GM12878 (cell line): ENCODE results near the gene CHCHD1. TPM values are rescaled to one million over a fixed set of nuclear protein-coding genes. Genes with fewer than 3 reads are reported as not detected.

Experiments
- ATAC-seq: fragments of 200-7000 bp; cut with Tn5 transposase; 3 replicates; pipeline ENCODE4 v1.9.1; 2020; ENCODE audit warnings: mild to moderate bottlenecking, moderate library complexity
- BruUV-seq: library from RNA; stranded (reverse); fragments of 400-500 nt; replicated peaks from 2 replicates; lab custom pipeline; 2021; lab: Mats Ljungman, UMichigan
- CTCF ChIA-PET: fragments of 300-600 bp; sonication (Branson Sonifier 250); formaldehyde crosslinking; extraction: SDS; loops from one replicate; lab custom pipeline; 2021; ENCODE audit warnings: inconsistent platforms; lab: Yijun Ruan, JAX
- POLR2A ChIA-PET: fragments of 350-600 bp; formaldehyde crosslinking; extraction: SDS; loops from one replicate; lab custom pipeline; 2021; ENCODE audit warnings: inconsistent platforms; lab: Charles Lee
- RAD21 ChIA-PET: fragments of 300-600 bp; sonication (Branson Sonifier 250); formaldehyde crosslinking; loops from one replicate; lab custom pipeline; 2023; ENCODE audit warnings: antibody characterized with exemption; ENCODE audit not compliant: unreplicated experiment; lab: Charles Lee
- SMC1A ChIA-PET: fragments of 300-600 bp; sonication (Branson Sonifier 250); formaldehyde crosslinking; loops from one replicate; lab custom pipeline; 2023; ENCODE audit not compliant: unreplicated experiment, uncharacterized antibody; lab: Charles Lee
- DNase-seq: peaks from one replicate; pipeline ENCODE4 v3.0.0-alpha.2; 2011; ENCODE audit warnings: low read depth, low spot score
- FAIRE-seq: peaks from 3 replicates; lab custom pipeline; 2011; peaks lifted over from hg19 to GRCh38; lab: Jason Lieb, UNC
- H2AFZ ChIP-seq: 2 replicates; pipeline ENCODE4 v1.6.0; 2011; ENCODE audit warnings: low read depth, low read length, control low read depth; ENCODE audit not compliant: control insufficient read depth
- H3K27ac ChIP-seq: 2 replicates; pipeline ENCODE4 v1.5.1; 2011; ENCODE audit warnings: control low read depth; ENCODE audit not compliant: control insufficient read depth, insufficient read depth
- H3K27me3 ChIP-seq, 2 experiments: replicated peaks in 1 of 2; 2 replicates each; pipeline versions ENCODE4 v1.6.0 to v1.6.1; 2011; ENCODE audit warnings: low read length in 1 of 2; ENCODE audit not compliant: control insufficient read depth in 2 of 2, insufficient read depth in 2 of 2
- H3K36me3 ChIP-seq, 2 experiments: 2 replicates each; pipeline ENCODE4 v1.5.1; 2011; ENCODE audit warnings: low read length in 1 of 2; ENCODE audit not compliant: control insufficient read depth in 2 of 2, insufficient read depth in 2 of 2
- H3K4me1 ChIP-seq: 2 replicates; pipeline ENCODE4 v1.6.1; 2011; ENCODE audit warnings: mild to moderate bottlenecking, low read length, moderate library complexity, mixed read lengths; ENCODE audit not compliant: control insufficient read depth, insufficient read depth
- H3K4me2 ChIP-seq: 2 replicates; pipeline ENCODE4 v1.6.0; 2011; ENCODE audit warnings: control low read depth; ENCODE audit not compliant: control insufficient read depth, insufficient read depth
- H3K4me3 ChIP-seq: fragments of 200-600 bp; sonication (generic); 2 replicates; pipeline ENCODE4 v1.5.1; 2016
- H3K79me2 ChIP-seq: 2 replicates; pipeline ENCODE4 v1.6.0; 2011; ENCODE audit warnings: low read length; ENCODE audit not compliant: control insufficient read depth, insufficient read depth
- H3K9ac ChIP-seq: 2 replicates; pipeline ENCODE4 v1.8.0; 2011; ENCODE audit warnings: low read length, control low read depth, mixed read lengths; ENCODE audit not compliant: control insufficient read depth, insufficient read depth
- H3K9me3 ChIP-seq: replicated peaks from 3 replicates; pipeline ENCODE4 v1.5.1; 2011; ENCODE audit warnings: mild to moderate bottlenecking, low read length; ENCODE audit not compliant: control insufficient read depth, insufficient read depth
- H4K20me1 ChIP-seq: 2 replicates; pipeline ENCODE4 v1.6.0; 2011; ENCODE audit not compliant: control insufficient read depth, insufficient read depth
- CBFB ChIP-seq: IDR thresholded peaks from 2 replicates; pipeline ENCODE4 v1.6.1; 2016; ENCODE audit warnings: antibody characterized with exemption, low read depth
- EP300 ChIP-seq, 2 experiments: fragments of 150-350 bp in 1 of 2; IDR thresholded peaks; 2 replicates each; pipeline ENCODE4 v1.6.1; 2011 to 2012; ENCODE audit warnings: low read depth in 2 of 2, low read length in 2 of 2, borderline replicate concordance in 1 of 2, improper control_type of control experiment in 1 of 2, inconsistent platforms in 1 of 2; ENCODE audit not compliant: control insufficient read depth in 1 of 2
- MEF2B ChIP-seq: fragments of 450-650 bp; IDR thresholded peaks from 2 replicates; pipeline ENCODE4 v1.6.1; 2018; ENCODE audit warnings: mild to moderate bottlenecking, moderate library complexity; ENCODE audit not compliant: partially characterized antibody, poor library complexity, severe bottlenecking
- PRDM15 ChIP-seq: fragments of 450-650 bp; formaldehyde crosslinking; IDR thresholded peaks from 2 replicates; pipeline ENCODE4 v1.4.0; 2020; ENCODE audit warnings: mild to moderate bottlenecking, moderate library complexity
- SKIL ChIP-seq: fragments of 450-650 bp; IDR thresholded peaks from 2 replicates; pipeline ENCODE4 v1.6.1; 2017; ENCODE audit warnings: mild to moderate bottlenecking, low read depth, inconsistent platforms; ENCODE audit not compliant: poor library complexity, severe bottlenecking
- SMARCA5 ChIP-seq: fragments of 450-650 bp; IDR thresholded peaks from 2 replicates; pipeline ENCODE4 v1.6.1; 2017; ENCODE audit warnings: mild to moderate bottlenecking
- SREBF2 ChIP-seq: IDR thresholded peaks from 2 replicates; pipeline ENCODE4 v1.6.1; 2012; ENCODE audit warnings: mild to moderate bottlenecking, low read length
- WRNIP1 ChIP-seq: IDR thresholded peaks from 2 replicates; pipeline ENCODE4 v1.6.1; 2011; ENCODE audit warnings: low read depth, low read length, improper control_type of control experiment, borderline replicate concordance
- YY1 ChIP-seq: IDR thresholded peaks from 2 replicates; pipeline ENCODE4 v1.6.1; 2011; ENCODE audit warnings: low read depth, mild to moderate bottlenecking, low read length
- ZBTB4 ChIP-seq: fragments of 450-650 bp; formaldehyde crosslinking; IDR thresholded peaks from 2 replicates; pipeline ENCODE4 v1.4.0; 2022; ENCODE audit warnings: mild to moderate bottlenecking, moderate library complexity
- WGBS: methylation state at CpG from one replicate; pipeline ENCODE4 v1.1.6; 2016; ENCODE audit warnings: low lambda C conversion rate; ENCODE audit not compliant: insufficient replicate concordance, insufficient coverage; ENCODE audit errors: missing lambda C conversion rate; 5-methylcytosine and 5-hydroxymethylcytosine counted together
- in situ Hi-C: fragments of 300-500 bp; cut with MboI; formaldehyde crosslinking; loops from 9 replicates; pipeline ENCODE4 v1.14.3; 2018; ENCODE audit warnings: mixed read lengths
- intact Hi-C: fragments of 100-400 bp; cut with micrococcal nuclease; formaldehyde crosslinking; loops from one replicate; pipeline ENCODE4 v1.14.2; 2022; ENCODE audit not compliant: unreplicated experiment
- polyA plus RNA-seq, 11 experiments: library from polyadenylated mRNA; depleted of rRNA in 4 of 11; unstranded in 6 of 11; stranded (reverse) in 5 of 11; fragments of >200 nt; fragmentation: Nextera tagmentation in 4 of 11; fragmentation: Illumina TruSeq in 1 of 11; extraction: Ambion mirVana in 4 of 11; extraction: Trizol in 1 of 11; gene quantifications; 1 replicate in 1 of 11; 2 replicates in 10 of 11; pipeline versions ENCODE4 v1.2.1 to v1.2.3, GENCODE V29; 2011 to 2016; ENCODE audit warnings: inconsistent platforms in 2 of 11, missing spikeins in 2 of 11, low read depth in 1 of 11
- total RNA-seq, 4 experiments: library from RNA; depleted of rRNA in 3 of 4; stranded (reverse); fragments of >200 nt in 3 of 4; fragmentation: Illumina TruSeq in 1 of 4; extraction: Trizol in 1 of 4; gene quantifications; 2 replicates each; pipeline versions ENCODE4 v1.2.1 to v1.2.3, GENCODE V29; 2013 to 2021

Gene CHCHD1
- total and polyA plus RNA-seq, 10 of the 15 experiments (the other 5 are each of a cell fraction or from before 2014, with no cell fraction given), result 35.0 to 132 (median 70.0) TPM

DNA sequence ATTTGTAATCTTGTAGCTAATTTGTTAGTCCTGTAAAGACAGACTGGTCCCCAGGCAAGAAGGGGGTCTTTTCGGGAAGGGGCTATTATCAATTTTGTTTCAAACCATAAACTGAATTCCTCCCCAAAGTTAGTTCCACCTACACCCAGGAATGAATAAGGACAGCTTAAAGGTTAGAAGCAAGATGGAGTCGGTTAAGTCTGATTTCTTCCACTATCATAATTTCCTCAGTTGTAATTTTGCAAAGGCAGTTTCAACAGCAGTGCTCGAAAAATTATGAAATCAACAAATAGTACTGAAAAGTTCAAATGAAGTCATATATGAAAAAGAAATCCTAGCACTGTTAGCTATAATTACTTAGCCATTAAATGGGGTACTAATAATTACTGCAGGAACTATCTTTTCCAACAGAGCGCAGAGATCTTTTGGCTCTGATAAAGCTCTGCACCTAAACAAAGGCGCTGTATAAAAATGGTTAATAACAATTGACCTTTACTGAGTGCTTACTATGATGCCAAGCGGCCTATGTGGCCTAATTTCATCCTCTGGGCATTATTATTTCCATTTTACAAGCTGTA, 38.4 kb upstream of the CHCHD1 start:
- H4K20me1 ChIP-seq, result no peaks in the 10 kb centered on the region
- in situ Hi-C loops, result no loop called here
- no peak for FAIRE-seq
- 27% methylated on average over 6 of the region's 6 CpGs for WGBS
- DNase-seq, result no peak
- CTCF ChIA-PET, result interaction anchor here (0.7 to 2.7 kb wide), 10 partner anchors 9 to 213 kb away, joined by 3 to 20 read pairs (median 4); a partner anchor contains a TSS
- no peak for ATAC-seq
- POLR2A ChIA-PET, result interaction anchor here (0.9 to 3.7 kb wide), 10 partner anchors 10 to 41 kb away, joined by 3 to 38 read pairs (median 14); partner anchors contain the start of gene CHCHD1
- H3K9ac ChIP-seq, result peak overlapping the region; percentile 96
- H3K36me3 ChIP-seq, result no peaks in the 10 kb centered on the region; a peak in 1 of 4 replicates
- BruUV-seq, result TSS peak; percentile 98
- peaks cover 11% of the 10 kb centered on the region for H3K4me1 ChIP-seq
- intact Hi-C loops, result loop anchor here (1.0 kb wide), 1 partner anchor 42 kb away; the partner anchor contains the start of gene ZSWIM8
- peak overlapping the region; percentile 97 for H3K27ac ChIP-seq
- RAD21 ChIA-PET, result interaction anchor here (0.7 to 5.3 kb wide), 10 partner anchors 13 to 247 kb away, joined by 3 to 52 read pairs (median 6); partner anchors contain the start of genes CHCHD1, PPP3CB and SYNPO2L
- H3K9me3 ChIP-seq, result no peaks in the 10 kb centered on the region
- H3K4me2 ChIP-seq, result peak overlapping the region; percentile 93
- peaks cover 50% of the 10 kb centered on the region for H3K79me2 ChIP-seq
- SMC1A ChIA-PET, result interaction anchor here (0.7 to 4.1 kb wide), 16 partner anchors 10 to 137 kb away, joined by 3 to 35 read pairs (median 4); partner anchors contain the start of gene CHCHD1
- peak overlapping the region; percentile 82 for H2AFZ ChIP-seq
- H3K4me3 ChIP-seq, result peak overlapping the region; percentile 95
- no peaks in the 10 kb centered on the region for H3K27me3 ChIP-seq
- TF ChIP-seq CBFB (no peak), MEF2B (peak; percentile 5), WRNIP1 (no peak), PRDM15 (CRISPR knock-in tag) (peak; percentile 81), ZBTB4 (CRISPR knock-in tag) (0 out of 2 replicates have a peak, but pooled peaks have one; percentile 29), EP300 (IDR thresholded peaks at IDR 0.05; ENCODE audit: borderline replicate concordance in 1 of 2, control insufficient read depth in 1 of 2, low read depth in 2 of 2, low read length in 2 of 2) (no peak), SKIL (no peak), SMARCA5 (peak; percentile 65; the same call in 1 of the 2 replicates), YY1 (0 out of 2 replicates have a peak, but pooled peaks have one; percentile 7), SREBF2 (0 out of 2 replicates have a peak, but pooled peaks have one; percentile 10)
